GM12801 (cell line): ENCODE results near the gene TIAM1.

Source experiments
- TF ChIP-seq, protein P1 (sequence below): IDR thresholded peaks from one replicate; pipeline ENCODE4 v1.5.1; 2011; ENCODE audit warnings: control low read depth; ENCODE audit not compliant: insufficient read length; ENCODE audit errors: extremely low read depth

TIAM1 gene

DNA sequence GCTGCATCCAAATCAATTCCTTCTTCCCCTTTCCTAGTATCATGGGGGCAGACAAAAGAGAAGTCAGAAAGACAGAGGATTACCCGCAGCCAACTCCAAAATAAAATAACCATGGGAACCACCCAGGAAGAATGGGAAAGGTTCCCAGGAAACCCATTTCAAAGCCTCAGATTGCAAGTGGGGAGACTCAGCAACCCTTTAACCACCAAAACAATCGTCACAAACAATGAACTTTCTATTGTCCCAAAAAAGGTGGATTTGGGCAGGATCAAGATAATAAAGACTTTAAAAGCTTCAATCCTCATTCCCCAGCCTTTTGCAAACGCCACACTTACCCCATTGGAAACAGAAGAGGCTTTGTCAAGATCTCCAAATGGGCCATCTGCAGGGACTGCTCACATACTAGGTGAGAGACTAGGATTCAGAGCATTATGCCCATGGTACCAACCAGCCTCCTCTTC is 5.1 kb downstream of the TIAM1 start:
- TF ChIP-seq, protein P1, sequence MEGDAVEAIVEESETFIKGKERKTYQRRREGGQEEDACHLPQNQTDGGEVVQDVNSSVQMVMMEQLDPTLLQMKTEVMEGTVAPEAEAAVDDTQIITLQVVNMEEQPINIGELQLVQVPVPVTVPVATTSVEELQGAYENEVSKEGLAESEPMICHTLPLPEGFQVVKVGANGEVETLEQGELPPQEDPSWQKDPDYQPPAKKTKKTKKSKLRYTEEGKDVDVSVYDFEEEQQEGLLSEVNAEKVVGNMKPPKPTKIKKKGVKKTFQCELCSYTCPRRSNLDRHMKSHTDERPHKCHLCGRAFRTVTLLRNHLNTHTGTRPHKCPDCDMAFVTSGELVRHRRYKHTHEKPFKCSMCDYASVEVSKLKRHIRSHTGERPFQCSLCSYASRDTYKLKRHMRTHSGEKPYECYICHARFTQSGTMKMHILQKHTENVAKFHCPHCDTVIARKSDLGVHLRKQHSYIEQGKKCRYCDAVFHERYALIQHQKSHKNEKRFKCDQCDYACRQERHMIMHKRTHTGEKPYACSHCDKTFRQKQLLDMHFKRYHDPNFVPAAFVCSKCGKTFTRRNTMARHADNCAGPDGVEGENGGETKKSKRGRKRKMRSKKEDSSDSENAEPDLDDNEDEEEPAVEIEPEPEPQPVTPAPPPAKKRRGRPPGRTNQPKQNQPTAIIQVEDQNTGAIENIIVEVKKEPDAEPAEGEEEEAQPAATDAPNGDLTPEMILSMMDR = no peak

DNA sequence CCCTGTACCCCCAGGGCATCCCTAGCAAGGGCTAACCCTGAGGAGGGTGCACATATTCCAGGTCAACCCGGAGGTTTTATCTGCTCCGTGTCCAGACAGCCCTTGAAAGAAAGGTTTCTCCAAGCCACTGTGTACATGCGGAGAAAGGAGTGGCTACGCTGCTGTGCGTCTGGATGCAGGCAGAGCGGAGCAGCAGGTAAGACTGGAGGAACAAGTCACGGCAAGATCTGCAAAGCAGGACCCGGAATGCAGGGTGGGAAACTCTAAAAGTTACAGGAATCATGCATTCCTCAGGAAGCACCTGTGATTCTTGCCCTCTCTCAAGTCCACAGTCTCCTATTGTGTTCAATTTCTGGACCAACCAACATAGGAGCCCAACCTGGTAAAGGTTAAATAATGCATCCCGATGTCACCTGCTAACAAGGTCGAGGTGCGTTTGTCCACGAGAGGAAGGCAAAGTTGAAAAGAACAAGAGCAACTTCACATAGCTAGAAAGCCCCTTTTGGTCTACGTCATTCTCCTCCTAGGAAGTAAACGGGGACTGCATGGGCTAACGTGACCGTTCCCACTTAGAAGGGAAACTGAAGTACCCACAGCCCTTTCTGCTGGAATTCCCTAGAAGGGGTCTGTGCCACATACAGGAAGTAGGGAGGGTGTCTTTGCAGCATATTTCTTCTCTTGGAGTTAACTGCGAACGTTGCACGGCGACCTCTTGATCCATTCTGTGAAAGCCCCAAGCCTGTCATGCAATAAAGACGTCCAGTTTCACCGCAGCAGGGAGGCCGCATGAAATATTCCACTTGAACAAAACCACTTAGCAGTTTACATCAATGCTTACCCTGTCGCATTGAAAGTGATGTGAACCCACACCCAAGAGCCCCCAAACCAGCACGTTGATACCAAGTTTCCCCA is 5.8 kb downstream of the TIAM1 start:
- TF ChIP-seq, protein P1 = no peak

DNA sequence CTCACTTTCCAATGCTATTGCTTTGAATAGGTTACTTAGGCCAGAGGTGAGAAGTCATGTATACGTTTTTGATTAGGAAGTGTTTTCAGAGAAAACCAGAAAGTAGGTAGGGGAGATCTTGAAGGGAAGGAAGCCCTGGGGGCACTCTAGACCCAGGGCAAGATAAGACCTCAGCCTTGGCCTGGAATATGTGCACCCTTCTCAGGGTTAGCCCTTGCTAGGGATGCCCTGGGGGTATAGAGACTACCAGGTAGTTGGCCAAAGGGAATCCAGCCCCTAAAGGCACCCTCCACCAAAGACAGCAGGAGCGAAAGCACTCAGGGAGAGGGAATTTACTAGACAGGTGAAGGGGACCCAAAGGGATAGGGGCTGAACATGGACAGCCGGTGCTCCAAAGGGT is 7.0 kb downstream of the TIAM1 start:
- TF ChIP-seq, protein P1 = no peak

DNA sequence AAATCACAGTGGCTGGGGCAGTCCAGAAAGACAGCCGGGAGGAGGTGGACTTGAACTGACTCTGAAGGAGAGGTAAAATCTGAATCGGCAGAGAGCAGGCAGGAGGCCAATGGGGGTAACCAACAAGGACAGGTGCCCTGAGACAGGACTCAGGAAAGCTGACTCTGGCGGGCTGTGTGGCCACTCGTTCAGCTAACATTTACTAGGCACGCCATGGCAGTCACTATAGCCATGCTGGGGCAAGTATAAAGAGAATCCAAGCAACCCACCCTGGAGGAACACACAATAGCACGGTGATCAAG is 7.4 kb downstream of the TIAM1 start:
- TF ChIP-seq, protein P1 = no peak

DNA sequence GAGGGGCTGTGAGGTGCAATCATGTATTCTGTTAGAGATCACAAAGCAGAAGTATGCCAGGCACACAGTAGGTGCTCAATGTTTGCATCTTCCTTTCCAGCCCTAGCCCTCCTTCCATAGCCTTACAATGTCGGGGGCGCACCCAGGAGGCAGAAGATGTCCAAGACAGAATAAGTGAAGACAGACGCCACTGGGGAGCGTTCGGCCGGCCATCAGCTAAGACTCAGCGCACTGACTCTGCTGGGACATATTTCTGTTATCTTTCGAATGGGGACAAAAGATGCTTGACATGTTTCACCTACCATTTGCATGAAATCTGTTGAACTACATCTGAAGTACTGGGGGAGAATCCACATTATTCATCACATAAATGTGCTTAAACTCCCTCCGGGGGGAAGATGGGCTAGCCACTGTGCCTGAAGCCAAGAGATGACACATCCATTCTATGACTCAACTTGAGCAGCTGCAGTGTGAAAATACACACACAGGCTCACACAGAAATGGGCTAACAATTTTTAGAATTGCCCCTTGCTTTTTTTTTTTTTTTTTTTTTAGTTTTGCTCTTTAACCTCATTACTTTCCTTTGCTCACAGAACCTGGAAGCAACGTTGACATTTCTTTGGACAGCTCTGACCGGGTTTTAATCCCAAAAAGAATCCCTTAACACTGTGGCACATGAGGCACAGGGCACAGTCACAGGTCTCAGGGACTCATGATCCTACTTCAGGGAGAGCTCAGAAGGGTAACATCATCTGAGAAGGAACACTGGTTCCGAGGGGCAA is 7.9 kb downstream of the TIAM1 start:
- TF ChIP-seq, protein P1 = no peak

DNA sequence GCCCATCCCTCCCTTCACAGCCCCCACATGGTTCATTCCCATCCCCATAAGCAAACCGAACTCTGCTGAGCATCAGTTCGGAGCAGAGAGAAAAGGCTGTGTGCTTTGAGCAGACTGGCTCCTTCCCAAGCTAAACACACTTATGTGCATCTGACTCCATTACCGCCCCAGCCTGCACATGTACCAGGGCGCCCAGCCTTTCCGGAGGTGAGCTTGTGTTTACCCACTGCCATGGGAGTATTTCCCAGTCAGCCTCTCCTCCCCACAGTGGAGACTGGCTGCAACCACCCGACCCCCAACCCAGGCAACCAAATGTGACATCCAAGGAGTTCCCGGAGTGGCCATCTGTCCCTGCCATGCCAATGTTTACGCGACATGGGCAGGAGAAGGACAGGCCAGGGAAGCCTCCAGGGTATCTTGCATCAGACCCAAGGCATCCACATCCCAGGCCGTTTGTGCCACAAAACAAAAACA is 9.4 kb downstream of the TIAM1 start:
- TF ChIP-seq, protein P1 = no peak

DNA sequence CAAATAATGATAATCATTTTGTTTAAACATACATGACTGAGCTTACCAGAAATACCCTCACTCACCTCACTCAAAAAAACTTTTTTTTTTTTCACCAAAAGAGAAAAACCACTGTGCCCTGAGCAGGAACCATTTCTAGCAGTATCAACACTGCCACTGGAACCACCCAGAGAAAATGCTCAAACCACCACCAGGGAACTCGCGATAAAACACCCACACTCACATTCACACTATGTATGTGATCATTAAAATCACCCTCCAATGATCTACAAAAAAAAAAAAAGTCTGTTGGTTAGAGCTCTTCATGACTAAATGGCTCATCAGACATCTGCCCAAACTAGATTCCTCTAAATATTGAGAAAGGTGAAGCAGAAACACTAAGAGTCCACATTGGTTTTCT is 11.5 kb downstream of the TIAM1 start:
- TF ChIP-seq, protein P1 = no peak
